Measurements from ENCODE around the gene ABCC5.

DNA sequence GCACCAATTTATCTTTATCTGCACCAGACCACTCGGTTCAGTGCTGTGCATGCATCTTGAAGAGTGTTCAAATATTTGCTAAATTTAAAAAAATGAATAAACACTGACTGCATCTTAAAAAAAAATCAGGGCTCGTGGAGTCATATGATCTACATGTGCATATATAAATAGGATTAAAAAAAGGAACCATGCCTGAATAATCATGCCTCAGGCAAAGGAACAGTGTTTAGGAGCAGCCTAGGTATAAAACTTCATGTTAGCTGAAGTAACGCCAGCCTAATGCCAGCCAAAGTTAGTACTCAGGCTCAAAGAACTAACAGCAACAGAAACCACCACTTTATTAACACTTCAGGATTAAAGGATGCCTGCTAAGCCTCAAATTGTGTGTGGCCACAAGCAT, 9.5 kb downstream of the ABCC5 start:
- TF ChIP-seq, protein P1, sequence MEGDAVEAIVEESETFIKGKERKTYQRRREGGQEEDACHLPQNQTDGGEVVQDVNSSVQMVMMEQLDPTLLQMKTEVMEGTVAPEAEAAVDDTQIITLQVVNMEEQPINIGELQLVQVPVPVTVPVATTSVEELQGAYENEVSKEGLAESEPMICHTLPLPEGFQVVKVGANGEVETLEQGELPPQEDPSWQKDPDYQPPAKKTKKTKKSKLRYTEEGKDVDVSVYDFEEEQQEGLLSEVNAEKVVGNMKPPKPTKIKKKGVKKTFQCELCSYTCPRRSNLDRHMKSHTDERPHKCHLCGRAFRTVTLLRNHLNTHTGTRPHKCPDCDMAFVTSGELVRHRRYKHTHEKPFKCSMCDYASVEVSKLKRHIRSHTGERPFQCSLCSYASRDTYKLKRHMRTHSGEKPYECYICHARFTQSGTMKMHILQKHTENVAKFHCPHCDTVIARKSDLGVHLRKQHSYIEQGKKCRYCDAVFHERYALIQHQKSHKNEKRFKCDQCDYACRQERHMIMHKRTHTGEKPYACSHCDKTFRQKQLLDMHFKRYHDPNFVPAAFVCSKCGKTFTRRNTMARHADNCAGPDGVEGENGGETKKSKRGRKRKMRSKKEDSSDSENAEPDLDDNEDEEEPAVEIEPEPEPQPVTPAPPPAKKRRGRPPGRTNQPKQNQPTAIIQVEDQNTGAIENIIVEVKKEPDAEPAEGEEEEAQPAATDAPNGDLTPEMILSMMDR (IDR thresholded peaks at IDR 0.05; ENCODE audit: insufficient read depth, low read depth, low read length): no peak
- TF ChIP-seq EZH2 (IDR thresholded peaks at IDR 0.05; ENCODE audit: insufficient read depth, low read length): no peak

Measured in astrocyte (in vitro differentiated cells and primary cell).